GM23338 (cell line): ENCODE data around the gene SNTG2. TPM values are rescaled to one million over a fixed set of nuclear protein-coding genes. Genes with fewer than 3 reads are reported as not detected.

ENCODE experiments used
- ATAC-seq: fragments of 200-7000 bp; cut with Tn5 transposase; 3 replicates; pipeline ENCODE4 v1.9.1; 2020
- DNase-seq: peaks from one replicate; pipeline ENCODE4 v3.0.0-alpha.2; 2015; ENCODE audit warnings: low spot score
- H2AFZ ChIP-seq: fragments of 200-600 bp; sonication (generic); 2 replicates; pipeline ENCODE4 v1.8.0; 2016; ENCODE audit warnings: antibody characterized with exemption, mild to moderate bottlenecking, moderate library complexity
- H3F3A ChIP-seq: fragments of 200-600 bp; sonication (generic); replicated peaks from 2 replicates; pipeline ENCODE4 v1.8.0; 2017; ENCODE audit warnings: antibody characterized with exemption, mixed run types, low read depth
- H3K27ac ChIP-seq: fragments of 200-600 bp; sonication (generic); 2 replicates; pipeline ENCODE4 v1.6.1; 2016; ENCODE audit warnings: low read depth
- H3K27me3 ChIP-seq: fragments of 200-600 bp; sonication (generic); 2 replicates; pipeline ENCODE4 v1.8.0; 2016; ENCODE audit warnings: mild to moderate bottlenecking, mixed run types, moderate library complexity; ENCODE audit not compliant: insufficient read depth
- H3K36me3 ChIP-seq: fragments of 200-600 bp; sonication (generic); 2 replicates; pipeline ENCODE4 v1.8.0; 2016; ENCODE audit warnings: mild to moderate bottlenecking; ENCODE audit not compliant: insufficient read depth
- H3K4me1 ChIP-seq: fragments of 200-600 bp; sonication (generic); 2 replicates; pipeline ENCODE4 v1.8.0; 2016; ENCODE audit warnings: mild to moderate bottlenecking, moderate library complexity; ENCODE audit not compliant: insufficient read depth
- H3K4me2 ChIP-seq: fragments of 200-600 bp; sonication (generic); 2 replicates; pipeline ENCODE4 v1.7.1; 2017; ENCODE audit warnings: mixed run types
- H3K4me3 ChIP-seq: fragments of 200-600 bp; sonication (generic); 2 replicates; pipeline ENCODE4 v1.6.1; 2016; ENCODE audit warnings: mixed run types
- H3K79me2 ChIP-seq: fragments of 200-600 bp; sonication (generic); replicated peaks from 2 replicates; pipeline ENCODE4 v1.8.0; 2017; ENCODE audit warnings: mild to moderate bottlenecking; ENCODE audit not compliant: insufficient read depth
- H3K9me2 ChIP-seq: fragments of 200-600 bp; sonication (generic); 2 replicates; pipeline ENCODE4 v1.8.0; 2017; ENCODE audit not compliant: insufficient read depth
- H4K20me1 ChIP-seq: fragments of 200-600 bp; sonication (generic); replicated peaks from 2 replicates; pipeline ENCODE4 v1.8.0; 2017; ENCODE audit warnings: mild to moderate bottlenecking; ENCODE audit not compliant: insufficient read depth
- H3K27ac Mint-ChIP-seq: 2 replicates; pipeline ENCODE4 v1.8.0; 2020; ENCODE audit warnings: inconsistent platforms, mild to moderate bottlenecking, moderate library complexity, mixed read lengths
- H3K27me3 Mint-ChIP-seq: 3 replicates; pipeline ENCODE4 v1.8.0; 2022; ENCODE audit warnings: low read depth, mild to moderate bottlenecking, moderate library complexity, mixed read lengths, inconsistent platforms; ENCODE audit not compliant: insufficient read depth, poor library complexity
- H3K36me3 Mint-ChIP-seq: 3 replicates; pipeline ENCODE4 v1.8.0; 2021; ENCODE audit warnings: low read depth, mild to moderate bottlenecking, inconsistent platforms, moderate library complexity, mixed read lengths
- H3K4me1 Mint-ChIP-seq: 3 replicates; pipeline ENCODE4 v1.8.0; 2020; ENCODE audit warnings: mild to moderate bottlenecking, inconsistent platforms, mixed read lengths
- H3K4me3 Mint-ChIP-seq: 3 replicates; pipeline ENCODE4 v1.8.0; 2021; ENCODE audit warnings: moderate library complexity, mild to moderate bottlenecking, inconsistent platforms, mixed read lengths
- H3K9me3 Mint-ChIP-seq: 3 replicates; pipeline ENCODE4 v1.8.0; 2020; ENCODE audit warnings: moderate library complexity, mild to moderate bottlenecking, inconsistent platforms, mixed read lengths
- CREB1 ChIP-seq: fragments of 250-450 bp; sonication (Bioruptor Pico); IDR thresholded peaks from 2 replicates; pipeline ENCODE4 v1.5.0; 2020; ENCODE audit warnings: low read depth, mild to moderate bottlenecking, moderate library complexity
- CTCF ChIP-seq, 2 experiments: fragments of 200-600 bp in 1 of 2; sonication (generic) in 1 of 2; conservative IDR thresholded peaks; 2 replicates each; pipeline versions ENCODE4 v1.5.1 to v1.6.1; 2016 to 2017; ENCODE audit warnings: antibody characterized with exemption in 2 of 2, low read depth in 2 of 2, mild to moderate bottlenecking in 2 of 2, moderate library complexity in 1 of 2
- ETS1 ChIP-seq: IDR thresholded peaks from 2 replicates; pipeline ENCODE4 v1.6.1; 2016; ENCODE audit warnings: antibody characterized with exemption
- EZH2 ChIP-seq: fragments of 200-600 bp; sonication (generic); IDR thresholded peaks from one replicate; pipeline ENCODE4 v1.8.0; 2017; ENCODE audit warnings: antibody characterized with exemption, mild to moderate bottlenecking, low read depth; ENCODE audit not compliant: unreplicated experiment
- EZH2phosphoT487 ChIP-seq: fragments of 200-600 bp; sonication (generic); IDR thresholded peaks from one replicate; pipeline ENCODE4 v1.8.1; 2018; ENCODE audit warnings: antibody characterized with exemption; ENCODE audit not compliant: unreplicated experiment
- JUNB ChIP-seq: IDR thresholded peaks from one replicate; pipeline ENCODE4 v1.6.1; 2016; ENCODE audit warnings: antibody characterized with exemption; ENCODE audit not compliant: unreplicated experiment
- NANOG ChIP-seq: IDR thresholded peaks from 2 replicates; pipeline ENCODE4 v1.6.1; 2016; ENCODE audit warnings: antibody characterized with exemption, borderline replicate concordance
- POLR2AphosphoS5 ChIP-seq: IDR thresholded peaks from 2 replicates; pipeline ENCODE4 v1.6.1; 2016; ENCODE audit warnings: antibody characterized with exemption, low read depth
- STAT1 ChIP-seq: IDR thresholded peaks from one replicate; pipeline ENCODE4 v1.6.1; 2016; ENCODE audit warnings: antibody characterized with exemption; ENCODE audit not compliant: unreplicated experiment
- ZNF114 ChIP-seq: fragments of 250-450 bp; sonication (Bioruptor Pico); IDR thresholded peaks from 2 replicates; pipeline ENCODE4 v1.5.0; 2020; ENCODE audit warnings: mild to moderate bottlenecking, moderate library complexity
- ZNF331 ChIP-seq: fragments of 250-450 bp; sonication (Bioruptor Pico); IDR thresholded peaks from 2 replicates; pipeline ENCODE4 v1.5.0; 2020; ENCODE audit warnings: low read depth, mild to moderate bottlenecking, moderate library complexity
- ZNF462 ChIP-seq: fragments of 250-450 bp; sonication (Bioruptor Pico); IDR thresholded peaks from 2 replicates; pipeline ENCODE4 v1.5.0; 2020; ENCODE audit warnings: mild to moderate bottlenecking, moderate library complexity
- polyA plus RNA-seq: library from polyadenylated mRNA; unstranded; fragments of >200 nt; fragmentation: Nextera tagmentation; extraction: Ambion mirVana; gene quantifications from 2 replicates; pipeline ENCODE4 v1.2.1, GENCODE V29; 2016
- total RNA-seq: library from RNA; depleted of rRNA; stranded (reverse); fragments of >200 nt; shearing (Covaris generic); gene quantifications from 2 replicates; pipeline ENCODE4 v1.2.3, GENCODE V29; 2014
- TF ChIP-seq, protein P1 (sequence below): IDR thresholded peaks from one replicate; pipeline ENCODE4 v1.6.1; 2018; ENCODE audit warnings: antibody characterized with exemption; ENCODE audit not compliant: unreplicated experiment

SNTG2 gene
- total and polyA plus RNA-seq, 2 experiments from 2014 or later = 27.5 to 60.4 TPM

- H3K27ac ChIP-seq = no peak overlapping the region
- H4K20me1 ChIP-seq = peaks cover 55% of the 10 kb centered on the region
- 0 out of 2 replicates have a peak, but pooled peaks cover 13% of the 10 kb centered on the region for H3F3A ChIP-seq
- H3K9me2 ChIP-seq = no peaks in the 10 kb centered on the region
- no peak for ATAC-seq
- peaks cover 70% of the 10 kb centered on the region for H3K79me2 ChIP-seq
- Mint-ChIP-seq H3K9me3 (no peaks in the 10 kb centered on the region), H3K4me1 (peaks cover 66% of the 10 kb centered on the region), H3K4me3 (0 out of 3 replicates have a peak overlapping the region, but pooled peaks have one; percentile 47), H3K36me3 (no peaks in the 10 kb centered on the region; the same call in 2 of the 3 replicates), H3K27ac (no peak overlapping the region), H3K27me3 (peaks cover 8% of the 10 kb centered on the region)
- DNase-seq = no peak
- peak overlapping the region; percentile 78 for H3K4me3 ChIP-seq
- TF ChIP-seq EZH2 (no peak), NANOG (no peak), EZH2phosphoT487 (no peak), CTCF (conservative IDR thresholded peaks at IDR 0.05; ENCODE audit: low read depth in 2 of 2) (no peak), STAT1 (no peak), ZNF331 (CRISPR knock-in tag) (no peak), ZNF114 (CRISPR knock-in tag) (no peak), CREB1 (CRISPR knock-in tag) (no peak), ZNF462 (CRISPR knock-in tag) (no peak), ETS1 (no peak), POLR2AphosphoS5 (no peak), JUNB (no peak)
- TF ChIP-seq, protein P1, sequence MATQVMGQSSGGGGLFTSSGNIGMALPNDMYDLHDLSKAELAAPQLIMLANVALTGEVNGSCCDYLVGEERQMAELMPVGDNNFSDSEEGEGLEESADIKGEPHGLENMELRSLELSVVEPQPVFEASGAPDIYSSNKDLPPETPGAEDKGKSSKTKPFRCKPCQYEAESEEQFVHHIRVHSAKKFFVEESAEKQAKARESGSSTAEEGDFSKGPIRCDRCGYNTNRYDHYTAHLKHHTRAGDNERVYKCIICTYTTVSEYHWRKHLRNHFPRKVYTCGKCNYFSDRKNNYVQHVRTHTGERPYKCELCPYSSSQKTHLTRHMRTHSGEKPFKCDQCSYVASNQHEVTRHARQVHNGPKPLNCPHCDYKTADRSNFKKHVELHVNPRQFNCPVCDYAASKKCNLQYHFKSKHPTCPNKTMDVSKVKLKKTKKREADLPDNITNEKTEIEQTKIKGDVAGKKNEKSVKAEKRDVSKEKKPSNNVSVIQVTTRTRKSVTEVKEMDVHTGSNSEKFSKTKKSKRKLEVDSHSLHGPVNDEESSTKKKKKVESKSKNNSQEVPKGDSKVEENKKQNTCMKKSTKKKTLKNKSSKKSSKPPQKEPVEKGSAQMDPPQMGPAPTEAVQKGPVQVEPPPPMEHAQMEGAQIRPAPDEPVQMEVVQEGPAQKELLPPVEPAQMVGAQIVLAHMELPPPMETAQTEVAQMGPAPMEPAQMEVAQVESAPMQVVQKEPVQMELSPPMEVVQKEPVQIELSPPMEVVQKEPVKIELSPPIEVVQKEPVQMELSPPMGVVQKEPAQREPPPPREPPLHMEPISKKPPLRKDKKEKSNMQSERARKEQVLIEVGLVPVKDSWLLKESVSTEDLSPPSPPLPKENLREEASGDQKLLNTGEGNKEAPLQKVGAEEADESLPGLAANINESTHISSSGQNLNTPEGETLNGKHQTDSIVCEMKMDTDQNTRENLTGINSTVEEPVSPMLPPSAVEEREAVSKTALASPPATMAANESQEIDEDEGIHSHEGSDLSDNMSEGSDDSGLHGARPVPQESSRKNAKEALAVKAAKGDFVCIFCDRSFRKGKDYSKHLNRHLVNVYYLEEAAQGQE = no peak
- no peak overlapping the region for H2AFZ ChIP-seq
- peaks cover 3% of the 10 kb centered on the region for H3K27me3 ChIP-seq
- peaks cover 74% of the 10 kb centered on the region for H3K4me1 ChIP-seq
- H3K4me2 ChIP-seq = peak overlapping the region; percentile 80
- H3K36me3 ChIP-seq = no peaks in the 10 kb centered on the region
Observed at GRCh38 chr2:953408-953807, 2.8 kb downstream of the SNTG2 start.
